Transverse colon (tissue), 4 donors: ENCODE data around the gene ANKS1B. TPM values are rescaled to one million over a fixed set of nuclear protein-coding genes. Genes with fewer than 3 reads are reported as not detected.

ENCODE experiments used
- DNase-seq: peaks from one replicate; pipeline ENCODE4 v3.0.0-alpha.2; 2019
- H3K27ac ChIP-seq, 4 donors: fragments of 200-600 bp; sonication (generic); 2 replicates each; pipeline ENCODE4 v1.5.1; 2016 to 2018; ENCODE audit warnings: inconsistent platforms in 4 of 4
- H3K27me3 ChIP-seq: fragments of 200-600 bp; sonication (generic); 2 replicates; pipeline ENCODE4 v1.5.1; 2017; ENCODE audit warnings: inconsistent platforms
- H3K36me3 ChIP-seq, 4 donors: fragments of 200-600 bp; sonication (generic); 2 replicates each; pipeline ENCODE4 v1.5.1; 2017 to 2019; ENCODE audit warnings: inconsistent platforms in 4 of 4
- H3K4me1 ChIP-seq, 4 donors: fragments of 200-600 bp; sonication (generic); 2 replicates each; pipeline ENCODE4 v1.5.1; 2017 to 2020; ENCODE audit warnings: inconsistent platforms in 4 of 4
- H3K4me3 ChIP-seq, 4 donors: fragments of 200-600 bp; sonication (generic); 1 replicate in 1 of 4; 2 replicates in 3 of 4; pipeline versions ENCODE4 v1.5.1 to v1.6.1; 2017 to 2019; ENCODE audit warnings: inconsistent platforms in 4 of 4
- H3K9me3 ChIP-seq, 2 donors: fragments of 200-600 bp; sonication (generic); 2 replicates each; pipeline ENCODE4 v1.5.1; 2017 to 2019; ENCODE audit warnings: inconsistent platforms in 2 of 2
- CTCF ChIP-seq, 5 experiments: fragments of 200-600 bp in 3 of 5; fragments of 450-650 bp in 2 of 5; sonication (generic) in 3 of 5; IDR thresholded peaks; 1 replicate in 2 of 5; 2 replicates in 3 of 5; pipeline ENCODE4 v1.5.1; 2016 to 2017; ENCODE audit warnings: antibody characterized with exemption in 5 of 5, inconsistent platforms in 3 of 5, mild to moderate bottlenecking in 2 of 5, moderate library complexity in 1 of 5
- EP300 ChIP-seq: sonication (generic); formaldehyde crosslinking; IDR thresholded peaks from one replicate; pipeline ENCODE4 v1.6.1; 2017; ENCODE audit warnings: antibody characterized with exemption, low read depth
- POLR2A ChIP-seq: fragments of 450-650 bp; IDR thresholded peaks from one replicate; pipeline ENCODE4 v1.6.1; 2016; ENCODE audit warnings: antibody characterized with exemption, mild to moderate bottlenecking, moderate library complexity
- POLR2AphosphoS5 ChIP-seq, 3 donors: sonication (generic); formaldehyde crosslinking; IDR thresholded peaks; one replicate each; pipeline ENCODE4 v1.6.1; 2016; ENCODE audit warnings: antibody characterized with exemption in 3 of 3
- WGBS, 2 donors: methylation state at CpG; one replicate each; pipeline ENCODE4 v1.1.5; 2018; ENCODE audit warnings: low coverage in 1 of 2; 5-methylcytosine and 5-hydroxymethylcytosine counted together
- in situ Hi-C, 4 donors: fragments of 200-750 bp; cut with MboI; loops; one replicate each; pipeline versions ENCODE4 v1.15.0 to v1.15.1; 2017; ENCODE audit warnings: low sequenced_read_pairs in 3 of 4, low pct_ligation_motif_present in 1 of 4, low pct_unique_long_range_greater_than_20kb in 1 of 4
- intact Hi-C: fragments of 100-400 bp; cut with DNase I; formaldehyde crosslinking; loops from one replicate; pipeline ENCODE4 v1.15.1; 2023; ENCODE audit warnings: low total_unique reads
- total RNA-seq, 4 donors: library from RNA; depleted of rRNA; stranded (reverse); fragments of >200 nt; gene quantifications; one replicate each; pipeline ENCODE4 v1.1.0, GENCODE V29; 2016

Gene ANKS1B
- total RNA-seq, 4 donors from 2014 or later, result 1.4 to 6.4 (median 3.5) TPM; not detected in 1

- Histone ChIP-seq H3K27me3 (no peaks in the 10 kb centered on the region), H3K4me1 (no peaks in the 10 kb centered on the region), H3K27ac (no peak overlapping the region), H3K36me3 (no peaks in the 10 kb centered on the region), H3K9me3 (peaks cover 2 to 5% of the 10 kb centered on the region in 2 donors), H3K4me3 (no peak overlapping the region)
- DNase-seq, result no peak
- intact Hi-C loops (no loop called here), in situ Hi-C loops (no loop called here)
- WGBS, 2 donors, result 72 to 80% methylated on average over 2 to 3 of the region's 3 CpGs
- no peak for TF ChIP-seq POLR2AphosphoS5 (IDR thresholded peaks at IDR 0.05)
- TF ChIP-seq POLR2A, result no peak
- no peak for TF ChIP-seq CTCF (IDR thresholded peaks at IDR 0.05)
- no peak for TF ChIP-seq EP300
Observed at GRCh38 chr12:99505805-99506204, 478.9 kb downstream of the ANKS1B start.

GRCh38 chr12:99498756-99499155, 486.0 kb downstream of the ANKS1B start:
- intact Hi-C loops (no loop called here), in situ Hi-C loops (no loop called here)
- no peak overlapping the region for H3K27ac ChIP-seq
- H3K27me3 ChIP-seq, result no peaks in the 10 kb centered on the region
- H3K36me3 ChIP-seq, result no peaks in the 10 kb centered on the region
- 64 to 75% methylated on average over 3 of the region's 3 CpGs for WGBS, 2 donors
- TF ChIP-seq EP300 (no peak), CTCF (IDR thresholded peaks at IDR 0.05) (no peak), POLR2A (no peak), POLR2AphosphoS5 (IDR thresholded peaks at IDR 0.05) (no peak)
- H3K9me3 ChIP-seq, result no peaks in the 10 kb centered on the region
- H3K4me1 ChIP-seq, result no peaks in the 10 kb centered on the region
- H3K4me3 ChIP-seq, result no peak overlapping the region
- DNase-seq, result no peak

- Histone ChIP-seq H3K27me3 (no peaks in the 10 kb centered on the region), H3K36me3 (no peaks in the 10 kb centered on the region), H3K27ac (no peak overlapping the region), H3K9me3 (no peaks in the 10 kb centered on the region), H3K4me3 (no peak overlapping the region), H3K4me1 (no peaks in the 10 kb centered on the region)
- DNase-seq, result no peak
- WGBS, 2 donors, result 77 to 87% methylated on average over 1 of the region's 1 CpG
- TF ChIP-seq EP300 (no peak), POLR2A (no peak), POLR2AphosphoS5 (IDR thresholded peaks at IDR 0.05) (no peak), CTCF (IDR thresholded peaks at IDR 0.05) (no peak)
- in situ Hi-C loops (no loop called here), intact Hi-C loops (no loop called here)
Observed at GRCh38 chr12:99495799-99496198, 488.9 kb downstream of the ANKS1B start.

GRCh38 chr12:99493197-99493596, 491.5 kb downstream of the ANKS1B start:
- 83% methylated on average over 1 of the region's 1 CpG for WGBS, 2 donors
- H3K27me3 ChIP-seq, result no peaks in the 10 kb centered on the region
- no peak for DNase-seq
- intact Hi-C loops, result no loop called here
- H3K4me3 ChIP-seq, result no peak overlapping the region
- H3K27ac ChIP-seq, result no peak overlapping the region
- no peak for TF ChIP-seq POLR2AphosphoS5 (IDR thresholded peaks at IDR 0.05)
- no peaks in the 10 kb centered on the region for H3K36me3 ChIP-seq
- H3K4me1 ChIP-seq, result no peaks in the 10 kb centered on the region
- in situ Hi-C loops, result no loop called here
- H3K9me3 ChIP-seq, result peaks cover 0 to 2% of the 10 kb centered on the region in 2 donors

GRCh38 chr12:99486277-99486676, 498.5 kb downstream of the ANKS1B start:
- H3K27me3 ChIP-seq, result no peaks in the 10 kb centered on the region
- WGBS, 2 donors, result 50 to 71% methylated on average over 1 of the region's 1 CpG
- intact Hi-C loops (no loop called here), in situ Hi-C loops (no loop called here)
- peaks cover 0 to 10% of the 10 kb centered on the region in 2 donors for H3K9me3 ChIP-seq
- TF ChIP-seq CTCF (IDR thresholded peaks at IDR 0.05) (no peak), EP300 (no peak), POLR2A (no peak), POLR2AphosphoS5 (IDR thresholded peaks at IDR 0.05) (no peak)
- H3K4me1 ChIP-seq, result no peaks in the 10 kb centered on the region
- no peaks in the 10 kb centered on the region for H3K36me3 ChIP-seq
- no peak for DNase-seq
- no peak overlapping the region for H3K4me3 ChIP-seq
- no peak overlapping the region for H3K27ac ChIP-seq
